ENCODE measurements around the gene EDEM3.
"Not testable (repeated sequence)": the region's sequence is repeated elsewhere in the genome, so short reads cannot be mapped to it uniquely, and the experiment has no call there.

The EDEM3 gene

DNA sequence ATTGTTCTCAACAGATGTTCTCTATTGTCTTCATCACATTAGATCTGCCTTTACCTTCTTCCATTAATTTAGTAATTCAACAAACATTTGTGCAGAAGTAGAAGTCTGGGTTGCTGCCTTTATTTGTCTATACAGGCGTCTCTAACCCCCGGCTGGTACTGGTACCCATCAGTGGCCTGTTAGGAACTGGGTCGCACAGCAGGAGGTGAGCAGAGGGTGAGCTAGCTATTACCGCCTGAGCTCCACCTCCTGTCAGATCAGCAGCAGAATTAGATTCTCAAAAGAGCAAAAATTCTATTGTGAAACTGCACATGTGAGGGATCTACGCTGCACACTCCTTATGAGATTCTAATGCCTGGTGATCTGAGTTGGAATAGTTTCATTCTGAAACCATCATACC is 12.9 kb upstream of the EDEM3 start:
- no peak for DNase-seq

DNA sequence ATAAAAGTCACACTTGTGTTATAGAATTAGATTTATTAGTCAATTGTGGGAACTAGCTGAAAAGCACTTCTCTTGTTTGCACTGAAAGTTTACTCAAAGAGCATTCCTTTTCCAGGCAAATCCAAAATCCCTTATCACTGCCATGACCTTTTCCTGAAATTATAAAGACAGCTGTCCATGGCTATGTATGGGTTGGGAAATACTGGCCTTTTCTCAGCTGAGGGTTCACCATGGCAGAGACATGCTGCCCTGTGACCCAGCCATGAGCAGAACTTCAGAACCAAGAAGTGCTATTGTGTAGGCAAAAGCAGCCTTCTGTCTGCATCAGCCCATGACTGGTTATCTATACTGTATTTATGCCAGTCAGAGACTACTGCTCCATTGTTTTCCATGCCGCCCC is 9.8 kb upstream of the EDEM3 start:
- DNase-seq: no peak

DNA sequence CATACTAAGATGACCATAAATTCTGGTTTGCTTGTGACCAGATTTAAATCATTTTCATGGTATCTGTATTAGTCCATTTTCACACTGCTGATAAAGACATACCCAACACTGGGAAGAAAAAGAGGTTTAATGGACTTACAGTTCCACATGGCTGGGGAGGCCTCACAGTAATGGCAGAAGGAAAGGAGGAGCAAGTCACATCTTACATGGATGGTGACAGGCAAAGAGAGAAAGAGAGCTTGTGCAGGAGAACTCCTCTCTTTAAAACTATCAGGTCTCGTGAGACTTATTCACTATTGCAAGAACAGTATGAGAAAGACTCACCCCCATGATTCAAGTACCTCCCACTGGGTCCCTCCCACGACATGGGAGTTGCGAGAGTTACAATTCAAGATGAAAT is 8.9 kb upstream of the EDEM3 start:
- not testable (repeated sequence) for DNase-seq

GRCh38 chr1:184761969-184762485 is 7.4 kb upstream of the EDEM3 start:
- no peak for DNase-seq

DNA sequence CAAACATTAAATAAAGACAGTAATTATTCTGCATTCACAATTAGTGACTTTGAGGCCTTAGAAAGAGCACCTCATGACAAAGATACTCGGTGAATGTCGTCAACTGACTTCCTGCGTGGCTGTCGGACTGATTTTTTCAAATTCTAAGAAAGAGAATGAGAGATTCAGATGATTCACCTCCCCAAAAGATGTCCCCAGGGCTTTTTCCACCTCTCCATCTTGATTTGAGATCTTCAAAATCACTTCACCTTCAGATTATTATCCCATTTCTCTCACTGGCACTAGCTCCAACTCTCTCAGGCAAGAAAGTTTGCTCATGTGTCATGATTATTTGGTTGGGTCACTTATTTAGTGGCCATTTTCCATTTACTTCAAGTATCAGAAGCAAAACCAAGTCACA is 5.0 kb upstream of the EDEM3 start:
- no peak for DNase-seq

- DNase-seq: no peak
Observed at GRCh38 chr1:184759112-184759511, 4.5 kb upstream of the EDEM3 start.

DNA sequence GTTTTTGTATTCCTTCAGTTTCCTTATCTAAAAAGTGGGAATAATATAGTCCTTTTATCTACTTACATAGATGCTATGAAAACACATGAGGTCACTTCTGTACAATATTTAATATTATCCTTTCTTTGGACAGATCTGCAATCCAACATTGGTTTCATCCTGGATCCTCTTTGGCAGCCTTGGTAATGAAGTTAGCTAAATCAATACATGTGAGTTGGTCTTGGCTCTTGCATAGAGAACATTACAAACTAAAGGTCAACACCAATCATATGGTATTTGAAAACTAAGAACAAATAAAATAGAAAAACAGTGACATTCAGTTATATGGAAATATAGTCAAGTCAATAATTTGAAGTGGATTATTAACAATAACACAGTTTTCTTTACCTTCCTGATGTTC is 3.2 kb upstream of the EDEM3 start:
- DNase-seq: no peak

DNA sequence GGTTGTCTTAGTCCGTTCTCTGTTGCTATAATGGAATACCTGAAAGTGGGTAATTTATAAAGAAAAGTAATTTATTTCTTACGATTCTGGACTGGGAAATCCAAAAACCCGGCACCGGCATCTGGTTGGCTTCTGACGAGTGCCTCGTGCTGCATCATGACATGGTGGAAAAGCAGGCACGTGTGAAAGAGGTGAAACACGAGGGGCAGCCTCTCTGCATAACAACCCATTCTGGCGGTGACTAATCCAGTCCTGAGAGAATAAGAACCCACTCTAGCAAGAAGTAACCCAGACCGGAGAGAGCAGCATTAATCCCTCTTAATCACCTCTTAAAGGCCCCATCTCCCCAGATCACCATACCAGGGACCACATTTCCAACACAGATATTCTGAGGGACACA is 2.7 kb upstream of the EDEM3 start:
- no peak for DNase-seq

GRCh38 chr1:184755226-184756065 is 788 bp upstream of the EDEM3 start:
- DNase-seq: no peak

DNA sequence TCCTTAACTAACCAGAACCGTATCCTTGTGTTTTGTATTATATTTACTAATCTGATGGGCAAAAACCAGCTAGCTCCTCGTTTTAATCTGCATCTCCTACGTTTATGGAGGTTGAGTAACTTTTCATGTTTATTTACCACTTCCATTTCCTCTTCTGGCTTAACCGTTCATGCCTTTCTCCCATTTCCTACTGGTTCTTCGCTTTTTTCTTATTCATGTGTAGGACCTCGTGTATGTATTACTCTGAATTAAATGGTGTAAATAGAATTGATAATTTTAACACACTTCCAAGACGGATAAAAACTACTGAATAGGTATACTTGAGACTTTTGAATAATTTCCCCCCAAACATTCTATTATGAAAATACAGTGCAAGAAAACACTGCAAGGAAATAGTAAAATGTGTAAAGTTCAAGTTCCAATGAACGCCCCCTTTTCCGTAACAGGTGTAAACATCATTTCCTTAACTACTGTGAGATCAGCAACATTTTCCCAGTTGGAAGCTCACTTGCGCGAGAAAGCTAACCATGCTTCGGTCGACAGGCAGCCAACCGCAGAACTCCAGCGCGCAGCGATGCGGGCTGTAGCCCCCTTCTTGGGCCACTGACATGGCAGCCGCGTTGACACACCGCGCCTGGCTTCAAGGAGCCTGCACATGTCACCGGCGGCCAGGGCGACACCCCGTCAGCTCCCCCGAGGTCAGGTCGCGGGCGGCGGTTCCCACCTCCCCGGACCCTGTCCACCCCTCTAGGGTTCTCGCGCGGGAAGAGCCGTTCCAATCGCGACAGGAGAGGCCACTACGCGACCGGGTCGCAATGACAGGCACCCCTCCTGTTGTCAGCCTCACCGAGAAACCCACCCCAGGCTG is 816 bp downstream of the EDEM3 start:
- peak; percentile 30 for DNase-seq

- DNase-seq: no peak
Observed at GRCh38 chr1:184753117-184753516, 1.5 kb downstream of the EDEM3 start.

DNA sequence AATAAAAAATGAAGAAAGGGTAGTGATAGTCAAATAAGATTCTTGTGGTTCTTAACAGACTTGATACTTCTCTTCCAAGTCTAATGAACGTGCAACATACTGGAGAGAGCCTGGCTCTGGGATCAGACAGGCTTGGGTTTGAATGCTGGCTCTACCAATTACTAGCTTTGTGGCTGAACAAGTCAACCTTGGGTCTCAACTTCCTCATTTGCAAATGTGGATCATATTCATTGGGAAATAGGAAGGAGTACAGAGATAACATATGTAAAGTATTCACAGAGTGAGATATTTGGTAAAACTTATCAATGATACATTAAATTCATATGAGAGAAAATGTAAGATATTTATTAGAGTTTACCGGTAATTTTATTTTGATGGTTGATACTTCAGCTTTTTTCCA is 2.0 kb downstream of the EDEM3 start:
- no peak for DNase-seq

GRCh38 chr1:184748740-184749139 is 5.9 kb downstream of the EDEM3 start:
- no peak for DNase-seq

GRCh38 chr1:184747089-184747955 is 7.3 kb downstream of the EDEM3 start:
- DNase-seq: no peak

DNA sequence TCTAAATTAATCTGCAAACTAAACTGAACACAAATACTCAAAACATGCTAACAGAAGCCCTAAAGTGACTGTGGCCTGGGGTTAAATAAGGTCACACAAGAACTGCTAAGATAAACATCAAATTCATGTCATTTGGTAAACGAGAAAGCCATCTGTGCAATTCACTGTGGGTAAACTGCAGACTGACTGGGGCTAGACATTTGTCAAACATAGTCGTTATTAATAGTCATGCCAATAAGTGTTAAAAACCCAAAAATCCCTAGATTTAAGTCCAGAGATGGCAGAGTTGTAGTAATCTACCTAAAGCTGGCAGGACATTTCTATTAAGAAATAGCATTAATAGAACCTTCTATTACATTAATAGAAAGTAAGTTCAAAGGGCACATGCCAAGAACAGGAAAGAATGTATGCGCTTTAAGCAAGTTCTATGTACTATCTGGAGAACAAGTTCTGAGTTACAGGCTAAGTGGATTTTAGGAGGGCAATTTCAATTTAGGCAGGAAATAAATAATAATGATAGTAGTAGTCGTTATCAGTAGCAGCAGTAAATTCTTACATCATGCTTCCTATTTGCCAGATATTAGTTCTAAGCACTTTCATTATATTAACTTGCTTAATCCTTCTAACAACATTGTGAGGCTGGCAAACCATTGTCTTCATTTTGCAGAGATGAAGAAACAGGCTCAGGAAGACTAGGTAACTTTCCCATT is 8.6 kb downstream of the EDEM3 start:
- DNase-seq: no peak

GRCh38 chr1:184745110-184745509 is 9.5 kb downstream of the EDEM3 start:
- no peak for DNase-seq

DNA sequence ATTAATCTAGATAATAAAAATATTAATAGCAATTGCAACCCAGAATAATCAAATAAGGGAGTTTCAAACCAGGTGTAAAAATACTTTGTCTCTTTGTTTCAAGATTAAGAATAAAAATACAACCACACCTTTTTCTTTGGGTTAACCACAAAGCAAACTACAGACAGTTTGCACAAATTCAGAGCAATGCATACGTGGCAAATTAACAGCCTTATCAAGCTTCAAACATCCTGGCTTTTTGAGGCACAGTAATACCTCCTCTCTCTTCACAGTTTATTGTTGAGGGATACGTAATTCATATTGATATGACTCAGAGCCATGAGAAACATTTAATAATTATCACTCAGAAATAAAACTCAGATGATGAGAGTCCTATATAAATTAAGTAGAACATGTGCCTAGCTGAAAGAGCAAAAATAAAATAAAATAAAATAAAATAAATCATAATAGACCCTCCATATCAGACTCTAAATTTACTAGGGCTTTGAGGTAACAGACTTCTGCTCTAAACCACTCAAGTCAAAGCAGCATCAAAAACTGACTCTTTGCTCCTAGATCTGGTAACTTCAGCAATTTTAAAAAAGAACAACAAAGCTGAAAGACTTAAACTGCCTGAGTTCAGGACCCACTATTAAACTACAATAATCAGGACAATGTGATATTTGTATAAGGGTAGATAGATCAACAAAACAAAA is 11.4 kb downstream of the EDEM3 start:
- no peak for DNase-seq

- no peak for DNase-seq
Observed at GRCh38 chr1:184740344-184740743, 14.3 kb downstream of the EDEM3 start.

GRCh38 chr1:184739796-184740195 is 14.9 kb downstream of the EDEM3 start:
- no peak for DNase-seq

- DNase-seq: no peak
Observed at GRCh38 chr1:184739070-184739469, 15.6 kb downstream of the EDEM3 start.

DNA sequence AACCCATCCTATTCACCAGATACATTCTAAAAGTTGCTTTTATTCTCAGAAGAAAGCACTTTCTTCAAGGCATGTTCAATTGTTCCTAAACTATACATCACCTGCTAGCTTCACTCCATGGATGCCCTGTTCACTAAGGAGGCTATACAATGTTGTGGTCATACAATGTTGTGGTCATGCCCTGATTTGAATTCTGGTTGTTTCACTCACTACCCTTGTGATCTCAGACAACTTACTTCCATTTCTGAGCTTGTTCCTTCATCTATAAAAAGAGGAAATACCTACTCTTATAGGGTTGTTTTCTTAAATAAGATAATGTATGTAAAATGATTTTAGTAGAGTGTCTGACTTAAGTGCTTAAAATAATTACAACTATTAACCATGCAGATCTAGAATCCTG is 19.7 kb downstream of the EDEM3 start:
- DNase-seq: no peak

DNA sequence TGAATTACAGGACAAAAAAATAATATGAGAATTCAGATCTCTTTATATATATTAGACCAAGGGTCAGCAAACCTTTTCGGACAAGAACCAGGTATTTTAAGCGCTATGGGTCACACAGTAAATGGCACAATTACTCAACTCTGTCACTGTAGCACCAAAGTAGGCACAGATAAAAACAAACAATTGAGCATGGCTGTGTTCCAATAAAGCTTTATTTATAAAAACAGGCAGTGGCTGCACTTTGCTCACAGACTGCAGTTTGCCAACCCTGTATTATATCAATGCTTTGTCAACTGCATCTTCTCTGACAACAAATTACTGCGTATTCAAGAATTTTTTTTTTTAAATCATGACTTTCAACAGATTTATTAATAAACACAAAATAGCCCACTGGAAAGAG is 29.8 kb downstream of the EDEM3 start:
- DNase-seq: no peak
